AG04450 (cell line): ENCODE results near the gene EPN2. TPM values are rescaled to one million over a fixed set of nuclear protein-coding genes. Genes with fewer than 3 reads are reported as not detected.

Source experiments
- CTCF ChIA-PET: fragments of 300-600, 350-600 bp; formaldehyde crosslinking; extraction: SDS; loops from one replicate; lab custom pipeline; 2022; ENCODE audit warnings: antibody characterized with exemption, inconsistent platforms; lab: Charles Lee
- POLR2A ChIA-PET: fragments of 350-600 bp; formaldehyde crosslinking; extraction: SDS; loops from one replicate; lab custom pipeline; 2021; ENCODE audit warnings: antibody characterized with exemption, inconsistent platforms; lab: Yijun Ruan, JAX
- DNase-seq: peaks from one replicate; pipeline ENCODE4 v3.0.0-alpha.2; 2011; ENCODE audit warnings: low read depth, low spot score
- H3K27ac ChIP-seq: one replicate; pipeline ENCODE4 v1.5.1; 2012; ENCODE audit warnings: low read depth, low read length, control low read depth
- H3K27me3 ChIP-seq: one replicate; pipeline ENCODE4 v1.6.0; 2012; ENCODE audit warnings: low read length; ENCODE audit not compliant: control insufficient read depth, insufficient read depth
- H3K4me3 ChIP-seq: 2 replicates; pipeline ENCODE4 v1.5.1; 2011; ENCODE audit warnings: mild to moderate bottlenecking, low read depth, low read length, control low read depth
- H3K9me3 ChIP-seq: 2 replicates; pipeline ENCODE4 v1.5.1; 2012; ENCODE audit warnings: low read length; ENCODE audit not compliant: control insufficient read depth, insufficient read depth
- polyA plus RNA-seq: library from polyadenylated mRNA; depleted of rRNA; stranded (reverse); fragments of >200 nt; gene quantifications from 2 replicates; pipeline ENCODE4 v1.2.3, GENCODE V29; 2011
- TF ChIP-seq, protein P1 (sequence below): IDR thresholded peaks from 2 replicates; pipeline ENCODE4 v1.5.1; 2011; ENCODE audit warnings: low read depth, low read length, control low read depth, inconsistent platforms

The EPN2 gene
- polyA plus RNA-seq, 1 experiment, result 27.9 TPM

DNA sequence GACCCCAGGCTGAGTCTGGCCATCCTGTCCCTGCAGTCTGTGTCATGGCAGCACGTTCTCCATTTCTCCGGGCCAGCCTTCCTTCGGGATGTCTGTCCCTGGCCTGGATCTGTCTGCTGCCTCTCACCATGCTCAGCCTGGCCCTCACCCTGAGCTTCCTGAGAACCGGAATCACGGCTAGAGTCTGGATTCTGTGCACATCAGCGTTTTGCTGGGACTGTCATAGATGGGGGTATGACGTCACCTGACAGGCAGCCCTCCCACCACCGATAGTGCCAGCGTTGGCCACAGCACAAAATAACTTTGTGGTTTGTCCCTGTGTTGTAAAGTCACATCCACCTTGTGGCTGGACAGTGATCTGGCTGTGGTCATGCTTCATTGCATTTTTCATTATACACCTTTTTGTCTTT, 66.2 kb downstream of the EPN2 start:
- TF ChIP-seq, protein P1, sequence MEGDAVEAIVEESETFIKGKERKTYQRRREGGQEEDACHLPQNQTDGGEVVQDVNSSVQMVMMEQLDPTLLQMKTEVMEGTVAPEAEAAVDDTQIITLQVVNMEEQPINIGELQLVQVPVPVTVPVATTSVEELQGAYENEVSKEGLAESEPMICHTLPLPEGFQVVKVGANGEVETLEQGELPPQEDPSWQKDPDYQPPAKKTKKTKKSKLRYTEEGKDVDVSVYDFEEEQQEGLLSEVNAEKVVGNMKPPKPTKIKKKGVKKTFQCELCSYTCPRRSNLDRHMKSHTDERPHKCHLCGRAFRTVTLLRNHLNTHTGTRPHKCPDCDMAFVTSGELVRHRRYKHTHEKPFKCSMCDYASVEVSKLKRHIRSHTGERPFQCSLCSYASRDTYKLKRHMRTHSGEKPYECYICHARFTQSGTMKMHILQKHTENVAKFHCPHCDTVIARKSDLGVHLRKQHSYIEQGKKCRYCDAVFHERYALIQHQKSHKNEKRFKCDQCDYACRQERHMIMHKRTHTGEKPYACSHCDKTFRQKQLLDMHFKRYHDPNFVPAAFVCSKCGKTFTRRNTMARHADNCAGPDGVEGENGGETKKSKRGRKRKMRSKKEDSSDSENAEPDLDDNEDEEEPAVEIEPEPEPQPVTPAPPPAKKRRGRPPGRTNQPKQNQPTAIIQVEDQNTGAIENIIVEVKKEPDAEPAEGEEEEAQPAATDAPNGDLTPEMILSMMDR, result no peak
- H3K4me3 ChIP-seq, result no peak overlapping the region
- CTCF ChIA-PET, result no interaction called here
- DNase-seq, result no peak
- H3K27me3 ChIP-seq, result no peaks in the 10 kb centered on the region
- H3K9me3 ChIP-seq, result no peaks in the 10 kb centered on the region
- no peak overlapping the region for H3K27ac ChIP-seq
- POLR2A ChIA-PET, result no interaction called here

DNA sequence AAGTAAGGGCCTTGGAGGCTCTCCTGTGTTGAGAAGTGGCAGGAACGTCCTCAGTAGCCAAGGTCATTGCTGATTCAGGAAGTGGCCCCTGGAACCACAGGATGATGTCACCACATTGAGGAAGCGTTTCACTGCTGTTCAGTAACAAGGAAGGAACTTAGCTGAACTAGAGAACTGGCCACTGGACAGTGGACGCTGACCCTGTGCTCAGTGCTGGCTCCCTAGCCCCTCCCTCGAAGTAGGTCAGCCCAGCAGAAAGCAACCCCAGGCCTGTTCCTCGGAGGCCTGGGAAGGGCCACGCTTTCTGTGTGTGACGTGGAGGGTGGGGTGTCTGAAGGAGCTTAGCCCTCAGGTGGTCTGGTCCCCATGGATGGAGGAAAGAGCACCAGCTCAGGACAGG, 67.0 kb downstream of the EPN2 start:
- Histone ChIP-seq H3K27ac (no peak overlapping the region), H3K9me3 (no peaks in the 10 kb centered on the region), H3K4me3 (no peak overlapping the region), H3K27me3 (no peaks in the 10 kb centered on the region)
- DNase-seq, result no peak
- TF ChIP-seq, protein P1, result no peak
- ChIA-PET CTCF (no interaction called here), POLR2A (no interaction called here)

DNA sequence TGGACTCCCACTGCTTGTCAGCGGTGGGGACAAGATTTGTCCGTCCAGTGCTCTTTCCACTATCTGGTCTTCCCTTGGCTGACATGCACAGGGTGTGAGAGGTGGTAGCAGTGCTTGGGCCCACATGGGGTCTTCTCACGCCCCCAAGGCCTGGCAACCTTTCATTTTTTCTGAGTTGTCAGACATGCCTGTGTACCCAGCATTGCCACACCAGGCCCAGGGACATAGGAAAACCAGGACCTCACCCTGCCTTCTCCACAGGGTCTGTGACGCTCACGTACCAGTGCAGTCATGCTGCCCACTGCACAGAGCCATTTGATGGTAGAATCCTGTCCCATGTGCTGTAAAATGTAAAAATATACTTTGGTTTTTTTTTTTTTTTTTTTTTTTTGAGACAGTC, 67.6 kb downstream of the EPN2 start:
- H3K4me3 ChIP-seq, result no peak overlapping the region
- POLR2A ChIA-PET, result no interaction called here
- CTCF ChIA-PET, result no interaction called here
- DNase-seq, result no peak
- no peaks in the 10 kb centered on the region for H3K9me3 ChIP-seq
- H3K27ac ChIP-seq, result no peak overlapping the region
- H3K27me3 ChIP-seq, result no peaks in the 10 kb centered on the region
- TF ChIP-seq, protein P1, result no peak

DNA sequence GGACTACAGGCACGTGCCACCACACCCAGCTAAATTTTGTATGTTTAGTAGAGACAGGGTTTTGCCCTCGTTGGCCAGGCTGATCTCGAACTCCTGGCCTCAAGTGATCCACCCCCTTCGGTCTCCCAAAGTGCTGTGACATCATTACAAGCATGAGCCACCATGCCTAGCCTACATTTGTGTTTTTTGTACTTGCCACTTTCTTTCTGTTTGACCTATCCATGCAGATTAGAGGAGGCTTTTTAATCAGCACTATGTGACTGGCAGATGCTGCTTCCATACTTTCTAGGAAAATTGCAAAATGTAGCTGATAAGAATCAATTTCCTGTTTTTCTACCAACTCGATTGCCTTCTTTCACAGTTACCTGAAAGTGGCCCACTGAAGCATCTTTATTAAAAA, 68.1 kb downstream of the EPN2 start:
- TF ChIP-seq, protein P1, result no peak
- H3K9me3 ChIP-seq, result no peaks in the 10 kb centered on the region
- no peak for DNase-seq
- H3K4me3 ChIP-seq, result no peak overlapping the region
- no peak overlapping the region for H3K27ac ChIP-seq
- no peaks in the 10 kb centered on the region for H3K27me3 ChIP-seq
- ChIA-PET POLR2A (no interaction called here), CTCF (no interaction called here)

DNA sequence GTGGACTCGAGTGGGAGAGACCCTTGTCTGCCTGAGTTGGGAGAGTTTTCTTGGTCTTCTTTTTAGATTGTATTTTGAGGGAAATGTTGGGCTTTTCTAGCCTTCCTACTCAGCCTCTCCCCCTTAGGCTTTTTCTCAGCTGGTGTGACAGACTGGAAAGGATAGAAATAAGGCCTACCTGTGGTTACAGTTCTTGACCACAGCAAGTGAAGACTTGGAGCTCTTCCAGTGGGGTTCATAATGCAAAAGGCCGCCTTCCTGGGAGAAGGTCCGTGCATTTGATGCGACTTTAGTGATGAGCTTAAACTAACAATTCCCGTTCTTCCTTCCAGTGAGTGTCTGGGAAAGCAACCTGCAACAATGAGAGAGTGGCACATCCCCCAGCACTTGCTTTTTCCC, 68.6 kb downstream of the EPN2 start:
- TF ChIP-seq, protein P1, result no peak
- POLR2A ChIA-PET, result no interaction called here
- Histone ChIP-seq H3K27ac (no peak overlapping the region), H3K4me3 (no peak overlapping the region), H3K27me3 (no peaks in the 10 kb centered on the region), H3K9me3 (no peaks in the 10 kb centered on the region)
- no peak for DNase-seq
- CTCF ChIA-PET, result no interaction called here
